ENCODE data around the gene MPST. TPM values are rescaled to one million over a fixed set of nuclear protein-coding genes. Genes with fewer than 3 reads are reported as not detected.
A peak's percentile ranks its signal among the peaks of the same experiment; 100 is the strongest.

MPST gene
- total RNA-seq, 2 experiments from 2014 or later, result 1.7 to 1.8 TPM

GRCh38 chr22:37075822-37076433 lies 56.4 kb downstream of the MPST start:
- no peak for TF ChIP-seq CTCF (IDR thresholded peaks at IDR 0.05)
- peaks cover 33% of the 10 kb centered on the region for H3K4me1 ChIP-seq (ENCODE audit: insufficient read depth, low read length)
- ChIA-PET POLR2A (no interaction called here), CTCF (interaction anchor here (1.2 to 1.6 kb wide), 3 partner anchors 46 to 184 kb away, joined by 3 to 10 read pairs (median 4); no protein-coding TSS in a partner anchor)
- no peaks in the 10 kb centered on the region for H3K36me3 Mint-ChIP-seq (ENCODE audit: low read depth)
- peaks cover under 1 to 1% of the 10 kb centered on the region in 2 experiments for H3K27me3 ChIP-seq (ENCODE audit: control insufficient read depth in 1 of 2, insufficient read depth in 2 of 2, low read length in 2 of 2)
- no peak overlapping the region for H3K27ac ChIP-seq (ENCODE audit: low read depth in 1 of 2, low read length in 2 of 2)
- H3K4me1 Mint-ChIP-seq (ENCODE audit: low read depth), result peaks cover 30% of the 10 kb centered on the region
- ATAC-seq (ENCODE audit: poor library complexity), result no peak
- no peaks in the 10 kb centered on the region for H3K36me3 ChIP-seq (ENCODE audit: insufficient read depth, low read length)
- H3K27ac Mint-ChIP-seq, result peak overlapping the region; percentile 20
- no peaks in the 10 kb centered on the region for H3K27me3 Mint-ChIP-seq
- H3K9me3 Mint-ChIP-seq, result no peaks in the 10 kb centered on the region
- intact Hi-C loops (cut with DNase I, micrococcal nuclease), result loop anchor here (2.0 to 5.0 kb wide), 5 partner anchors 91 to 381 kb away; no protein-coding TSS in a partner anchor
- no peak for DNase-seq
- H3K9me3 ChIP-seq (ENCODE audit: control insufficient read depth in 1 of 2, insufficient read depth in 1 of 2, low read length in 2 of 2), result peaks cover 0 to 3% of the 10 kb centered on the region in 2 experiments
- H3K4me3 ChIP-seq (ENCODE audit: low read length), result no peak overlapping the region
- H3K4me3 Mint-ChIP-seq, result no peak overlapping the region

- DNase-seq (peak; percentile 69 to 92 (median 84)), ATAC-seq (ENCODE audit: poor library complexity) (peak; percentile 14)
- CTCF ChIA-PET, result interaction anchor here (0.6 to 2.5 kb wide), 7 partner anchors 44 to 151 kb away, joined by 3 to 18 read pairs (median 4); no protein-coding TSS in a partner anchor
- peak; percentile 99 for TF ChIP-seq CTCF (IDR thresholded peaks at IDR 0.05)
- peak overlapping the region; percentile 99 for H3K27ac Mint-ChIP-seq
- Histone ChIP-seq H3K9me3 (ENCODE audit: control insufficient read depth in 1 of 2, insufficient read depth in 1 of 2, low read length in 2 of 2) (peaks cover 0 to 3% of the 10 kb centered on the region in 2 experiments), H3K4me1 (ENCODE audit: insufficient read depth, low read length) (peaks cover 47% of the 10 kb centered on the region), H3K27ac (ENCODE audit: low read depth in 1 of 2, low read length in 2 of 2) (peak overlapping the region in 1 of 2 donors; percentile 5), H3K4me3 (ENCODE audit: low read length) (no peak overlapping the region), H3K27me3 (ENCODE audit: control insufficient read depth in 1 of 2, insufficient read depth in 2 of 2, low read length in 2 of 2) (no peaks in the 10 kb centered on the region), H3K36me3 (ENCODE audit: insufficient read depth, low read length) (no peaks in the 10 kb centered on the region)
- peak overlapping the region; percentile 12 for H3K4me3 Mint-ChIP-seq
- POLR2A ChIA-PET, result interaction anchor here (0.9 to 2.4 kb wide), 4 partner anchors 44 to 121 kb away, joined by 5 to 22 read pairs (median 5); no protein-coding TSS in a partner anchor
- peaks cover 34% of the 10 kb centered on the region for H3K4me1 Mint-ChIP-seq (ENCODE audit: low read depth)
- no peaks in the 10 kb centered on the region for H3K9me3 Mint-ChIP-seq
- intact Hi-C loops (cut with DNase I, micrococcal nuclease), result loop anchor here (1.0 to 5.0 kb wide), 12 partner anchors 15 to 379 kb away; partner anchors contain the start of gene IL2RB (in 1 of the 2)
- H3K36me3 Mint-ChIP-seq (ENCODE audit: low read depth), result no peaks in the 10 kb centered on the region
- no peaks in the 10 kb centered on the region for H3K27me3 Mint-ChIP-seq
These were observed 58.4 kb downstream of the MPST start for GRCh38 chr22:37077802-37078448.

- no peaks in the 10 kb centered on the region for H3K36me3 Mint-ChIP-seq (ENCODE audit: low read depth)
- DNase-seq, result peak in 2 of 14 experiments; percentile 17 to 39
- H3K4me3 Mint-ChIP-seq, result peak overlapping the region; percentile 81
- no peaks in the 10 kb centered on the region for H3K9me3 ChIP-seq (ENCODE audit: control insufficient read depth in 1 of 2, insufficient read depth in 1 of 2, low read length in 2 of 2)
- peak overlapping the region; percentile 99 for H3K27ac Mint-ChIP-seq
- ATAC-seq (ENCODE audit: poor library complexity), result no peak
- no peaks in the 10 kb centered on the region for H3K27me3 Mint-ChIP-seq
- no peaks in the 10 kb centered on the region for H3K36me3 ChIP-seq (ENCODE audit: insufficient read depth, low read length)
- H3K4me1 Mint-ChIP-seq (ENCODE audit: low read depth), result peaks cover 34% of the 10 kb centered on the region
- CTCF ChIA-PET, result interaction anchor here (0.8 to 2.5 kb wide), 7 partner anchors 20 to 121 kb away, joined by 3 to 18 read pairs (median 4); no protein-coding TSS in a partner anchor
- no peak for TF ChIP-seq CTCF (IDR thresholded peaks at IDR 0.05)
- peaks cover 47% of the 10 kb centered on the region for H3K4me1 ChIP-seq (ENCODE audit: insufficient read depth, low read length)
- no peaks in the 10 kb centered on the region for H3K27me3 ChIP-seq (ENCODE audit: control insufficient read depth in 1 of 2, insufficient read depth in 2 of 2, low read length in 2 of 2)
- H3K4me3 ChIP-seq (ENCODE audit: low read length), result no peak overlapping the region
- POLR2A ChIA-PET, result interaction anchor here (0.7 to 2.4 kb wide), 12 partner anchors 27 to 303 kb away, joined by 3 to 29 read pairs (median 4); partner anchors contain the start of genes IFT27, IL2RB and KCTD17
- peak overlapping the region; percentile 81 to 86 for H3K27ac ChIP-seq (ENCODE audit: low read depth in 1 of 2, low read length in 2 of 2)
- H3K9me3 Mint-ChIP-seq, result no peaks in the 10 kb centered on the region
- intact Hi-C loops (cut with DNase I, micrococcal nuclease), result loop anchor here (1.0 to 5.0 kb wide), 9 partner anchors 43 to 378 kb away; partner anchors contain the start of gene IL2RB (in 1 of the 2)
These were observed 59.6 kb downstream of the MPST start for GRCh38 chr22:37079158-37079557.

Other genes starting within 250 kb of the MPST start
- gene IFT27, start 243.6 kb upstream of the MPST start, total RNA-seq, result 10 to 100 TPM; 10.2 to 10.9 TPM
- not detected for gene PVALB, start 202.7 kb upstream of the MPST start, total RNA-seq
- gene NCF4, start 158.7 kb upstream of the MPST start, total RNA-seq, result 1 to 10 TPM; 7.7 to 8.0 TPM
- gene CSF2RB, start 106.1 kb upstream of the MPST start, total RNA-seq, result 1 to 10 TPM; 1.5 TPM
- not detected for gene TST, start 295 bp upstream of the MPST start, total RNA-seq
- gene KCTD17, start 32.0 kb downstream of the MPST start, total RNA-seq, result 10 to 100 TPM; 17.3 to 17.9 TPM
- gene TMPRSS6, start 90.0 kb downstream of the MPST start, total RNA-seq, result under 1 TPM; 0.19 to 0.39 TPM
- gene IL2RB, start 130.2 kb downstream of the MPST start, total RNA-seq, result 10 to 100 TPM; 47.5 to 49.6 TPM
- gene C1QTNF6, start 168.5 kb downstream of the MPST start, total RNA-seq, result 10 to 100 TPM; 11.9 to 12.1 TPM
- 1 to 10 TPM; 1.9 to 2.1 TPM for gene SSTR3, start 192.7 kb downstream of the MPST start, total RNA-seq
- 100 to 1,000 TPM; 174 to 180 TPM for gene RAC2, start 224.5 kb downstream of the MPST start, total RNA-seq

All from CD4-positive, alpha-beta T cell (primary cell).